H1 (cell line): ENCODE data around the gene GPR160. TPM values are rescaled to one million over a fixed set of nuclear protein-coding genes. Genes with fewer than 3 reads are reported as not detected.

ENCODE experiments used
- CTCF ChIA-PET: fragments of 300-600 bp; sonication (Branson Sonifier 250); formaldehyde crosslinking; loops from one replicate; lab custom pipeline; 2021; ENCODE audit not compliant: partially characterized antibody; lab: Charles Lee
- POLR2A ChIA-PET: fragments of 300-600 bp; sonication (Branson Sonifier 250); formaldehyde crosslinking; loops from one replicate; lab custom pipeline; 2021; ENCODE audit warnings: inconsistent platforms; ENCODE audit not compliant: partially characterized antibody; lab: Charles Lee
- DNase-seq, 2 experiments: peaks; one replicate each; pipeline versions ENCODE4 v3.0.0 to v3.0.0-alpha.2; 2010 to 2022; ENCODE audit warnings: low spot score in 2 of 2, low read depth in 1 of 2, mixed read lengths in 1 of 2
- FAIRE-seq: peaks from 2 replicates; lab custom pipeline; 2011; peaks lifted over from hg19 to GRCh38; lab: Jason Lieb, UNC
- H2AFZ ChIP-seq: 2 replicates; pipeline ENCODE4 v1.8.1; 2012; ENCODE audit warnings: low read length, inconsistent platforms
- H2AK5ac ChIP-seq: 2 replicates; pipeline ENCODE4 v1.6.1; 2013; ENCODE audit warnings: low read depth, low read length
- H2BK120ac ChIP-seq: replicated peaks from 2 replicates; pipeline ENCODE3; 2013; ENCODE audit warnings: low read depth, low read length, inconsistent platforms
- H2BK12ac ChIP-seq: 2 replicates; pipeline ENCODE4 v1.6.1; 2013; ENCODE audit warnings: low read depth, low read length
- H2BK15ac ChIP-seq: 2 replicates; pipeline ENCODE4 v1.6.1; 2013; ENCODE audit warnings: low read length
- H2BK20ac ChIP-seq: 2 replicates; pipeline ENCODE4 v1.6.1; 2013; ENCODE audit warnings: low read length
- H2BK5ac ChIP-seq: 2 replicates; pipeline ENCODE4 v1.6.1; 2013; ENCODE audit warnings: low read depth, low read length
- H3K14ac ChIP-seq: 2 replicates; pipeline ENCODE4 v1.6.1; 2013; ENCODE audit warnings: inconsistent platforms; ENCODE audit not compliant: insufficient read length
- H3K18ac ChIP-seq: 2 replicates; pipeline ENCODE4 v1.6.1; 2013; ENCODE audit warnings: low read length; ENCODE audit errors: extremely low read depth
- H3K23ac ChIP-seq: 2 replicates; pipeline ENCODE4 v1.6.1; 2013; ENCODE audit warnings: inconsistent platforms; ENCODE audit not compliant: insufficient read length
- H3K23me2 ChIP-seq: 2 replicates; pipeline ENCODE4 v1.6.1; 2013; ENCODE audit warnings: low read depth, low read length
- H3K27ac ChIP-seq: 2 replicates; pipeline ENCODE4 v1.6.1; 2011; ENCODE audit warnings: low read depth, low read length, inconsistent platforms
- H3K27me3 ChIP-seq, 4 experiments: replicated peaks in 1 of 4; 1 replicate in 1 of 4; 2 replicates in 3 of 4; pipeline versions ENCODE4 v1.6.1 to v1.8.1; 2011 to 2013; ENCODE audit warnings: low read length in 3 of 4, mild to moderate bottlenecking in 3 of 4, inconsistent platforms in 2 of 4, mixed read lengths in 2 of 4, moderate library complexity in 1 of 4; ENCODE audit not compliant: control insufficient read depth in 3 of 4, insufficient read depth in 3 of 4; ENCODE audit errors: extremely low read depth in 1 of 4
- H3K36me3 ChIP-seq, 4 experiments: 2 replicates each; pipeline versions ENCODE4 v1.6.1 to v1.8.1; 2011 to 2013; ENCODE audit warnings: mild to moderate bottlenecking in 4 of 4, low read length in 3 of 4, moderate library complexity in 2 of 4, control low read depth in 1 of 4, inconsistent platforms in 1 of 4; ENCODE audit not compliant: insufficient read depth in 4 of 4, control insufficient read depth in 2 of 4
- H3K4ac ChIP-seq: replicated peaks from 2 replicates; pipeline ENCODE3; 2013; ENCODE audit warnings: low read length, low read depth, mixed read lengths, inconsistent platforms; ENCODE audit not compliant: insufficient read length
- H3K4me1 ChIP-seq, 4 experiments: replicated peaks in 1 of 4; 1 replicate in 1 of 4; 2 replicates in 3 of 4; pipeline versions ENCODE4 v1.6.1 to v1.8.1; 2011 to 2013; ENCODE audit warnings: low read length in 3 of 4, inconsistent platforms in 2 of 4, mixed read lengths in 1 of 4; ENCODE audit not compliant: insufficient read depth in 4 of 4, control insufficient read depth in 3 of 4
- H3K4me2 ChIP-seq, 2 experiments: 2 replicates each; pipeline versions ENCODE4 v1.6.1 to v1.8.1; 2011 to 2013; ENCODE audit warnings: low read depth in 2 of 2, low read length in 2 of 2, control low read depth in 1 of 2, inconsistent platforms in 1 of 2, mild to moderate bottlenecking in 1 of 2; ENCODE audit not compliant: insufficient read depth in 1 of 2
- H3K4me3 ChIP-seq, 4 experiments: fragments of 200-600, 300-600 bp in 1 of 4; sonication (generic), shearing (Covaris generic), sonication (Bioruptor Twin) in 1 of 4; 2 replicates each; pipeline versions ENCODE4 v1.5.1 to v1.8.1; 2011 to 2016; ENCODE audit warnings: low read length in 4 of 4, low read depth in 3 of 4, control low read depth in 2 of 4, inconsistent platforms in 2 of 4, mild to moderate bottlenecking in 2 of 4, mixed read lengths in 1 of 4, moderate library complexity in 1 of 4; ENCODE audit not compliant: insufficient read depth in 2 of 4; ENCODE audit errors: extremely low read depth in 1 of 4
- H3K56ac ChIP-seq: replicated peaks from 2 replicates; pipeline ENCODE3; 2013; ENCODE audit warnings: low read depth, mild to moderate bottlenecking, mixed read lengths, low read length, inconsistent platforms; ENCODE audit not compliant: insufficient read length
- H3K79me1 ChIP-seq: 2 replicates; pipeline ENCODE4 v1.6.1; 2013; ENCODE audit warnings: low read depth, low read length, control low read depth
- H3K79me2 ChIP-seq, 2 experiments: 2 replicates each; pipeline versions ENCODE4 v1.6.1 to v1.8.1; 2012 to 2013; ENCODE audit warnings: low read length in 2 of 2, mild to moderate bottlenecking in 2 of 2, inconsistent platforms in 1 of 2; ENCODE audit not compliant: insufficient read depth in 2 of 2, control insufficient read depth in 1 of 2
- H3K9ac ChIP-seq, 4 experiments: replicated peaks in 1 of 4; 1 replicate in 1 of 4; 2 replicates in 3 of 4; pipeline versions ENCODE4 v1.6.1 to v1.8.1; 2011 to 2013; ENCODE audit warnings: low read depth in 3 of 4, low read length in 3 of 4, control low read depth in 2 of 4, mild to moderate bottlenecking in 2 of 4, moderate library complexity in 2 of 4, inconsistent platforms in 1 of 4; ENCODE audit errors: extremely low read depth in 1 of 4
- H3K9me3 ChIP-seq, 2 experiments: 2 replicates each; pipeline versions ENCODE4 v1.6.1 to v1.8.1; 2012 to 2013; ENCODE audit warnings: mild to moderate bottlenecking in 2 of 2, moderate library complexity in 2 of 2, control low read depth in 1 of 2, inconsistent platforms in 1 of 2, low read depth in 1 of 2, low read length in 1 of 2, mixed read lengths in 1 of 2; ENCODE audit not compliant: insufficient read depth in 2 of 2
- H4K20me1 ChIP-seq, 2 experiments: replicated peaks in 1 of 2; 2 replicates each; pipeline versions ENCODE3 to v1.8.1; 2011 to 2013; ENCODE audit warnings: inconsistent platforms in 2 of 2, low read length in 2 of 2, mild to moderate bottlenecking in 1 of 2; ENCODE audit not compliant: insufficient read depth in 2 of 2, control insufficient read depth in 1 of 2
- H4K5ac ChIP-seq: 2 replicates; pipeline ENCODE4 v1.6.1; 2013; ENCODE audit warnings: low read length, low read depth, mixed read lengths, inconsistent platforms; ENCODE audit not compliant: insufficient read length
- H4K8ac ChIP-seq: 2 replicates; pipeline ENCODE4 v1.8.0; 2013; ENCODE audit warnings: mild to moderate bottlenecking, moderate library complexity, low read length, inconsistent platforms; ENCODE audit not compliant: insufficient read depth; ENCODE audit errors: extremely low read depth
- H4K91ac ChIP-seq: replicated peaks from 2 replicates; pipeline ENCODE3; 2013; ENCODE audit warnings: low read length, mixed read lengths, inconsistent platforms; ENCODE audit not compliant: insufficient read length
- NRF1 ChIP-seq: IDR thresholded peaks from 2 replicates; pipeline ENCODE4 v1.6.1; 2011; ENCODE audit warnings: mild to moderate bottlenecking, low read depth, low read length, improper control_type of control experiment
- SIRT6 ChIP-seq: IDR thresholded peaks from one replicate; pipeline ENCODE4 v1.7.1; 2012; ENCODE audit warnings: low read length, inconsistent platforms
- WGBS, 2 experiments: shearing (Covaris generic) in 1 of 2; methylation state at CpG; one replicate each; pipeline versions ENCODE4 v1.1.6 to v1.1.7; 2013 to 2015; ENCODE audit warnings: low lambda C conversion rate in 2 of 2, mixed read lengths in 2 of 2, inconsistent platforms in 1 of 2, low coverage in 1 of 2, missing lambda C conversion rate in 1 of 2; ENCODE audit not compliant: insufficient replicate concordance in 2 of 2, insufficient coverage in 1 of 2, insufficient read length in 1 of 2; ENCODE audit errors: extremely low coverage in 1 of 2, missing lambda C conversion rate in 1 of 2; 5-methylcytosine and 5-hydroxymethylcytosine counted together
- polyA plus RNA-seq, 7 experiments: library from polyadenylated mRNA; depleted of rRNA in 3 of 7; stranded (reverse) in 5 of 7; unstranded in 2 of 7; fragments of >200 nt in 5 of 7; fragments of 200-250 nt in 2 of 7; gene quantifications; 1 replicate in 5 of 7; 2 replicates in 1 of 7; 4 replicates in 1 of 7; pipeline versions ENCODE4 v1.2.1 to v1.2.3, GENCODE V29; 2011 to 2013; ENCODE audit warnings: missing spikeins in 2 of 7, mixed read lengths in 2 of 7
- total RNA-seq: library from RNA; stranded (reverse); fragmentation: NEBNext Ultra II Directional; extraction: Animal tissue kit (Norgen Biotek cat#: 25700); gene quantifications from 2 replicates; pipeline ENCODE4 v1.2.1, GENCODE V29; 2021

GPR160 gene
- total and polyA plus RNA-seq, 2 of the 8 experiments (the other 6 are each of a cell fraction or from before 2014, with no cell fraction given), result 14.3 to 16.6 TPM

DNA sequence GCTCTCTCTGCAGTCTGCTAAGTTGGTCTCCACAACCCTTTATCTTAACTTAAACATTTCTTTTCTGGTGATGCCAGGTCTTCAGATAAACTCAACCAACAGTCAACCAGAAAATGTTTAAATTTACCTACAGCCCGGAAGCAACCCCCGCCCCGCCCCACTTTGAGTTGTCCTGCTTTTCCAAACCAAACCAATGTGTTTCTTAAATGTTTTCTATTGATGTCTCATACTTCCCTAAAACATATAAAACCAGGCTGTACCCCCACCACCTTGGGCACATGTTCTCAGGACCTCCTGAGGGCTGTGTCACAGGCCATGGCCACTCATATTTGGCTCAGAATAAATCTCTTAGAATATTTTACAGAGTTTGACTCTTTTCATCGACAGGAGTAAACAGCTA is 13.2 kb upstream of the GPR160 start:
- no peak overlapping the region for H3K4me2 ChIP-seq
- H2BK12ac ChIP-seq, result no peak overlapping the region
- 97% methylated on average over 4 of the region's 4 CpGs; no CpG with 5 or more reads in 1 of the 2 experiments for WGBS, 2 experiments
- H3K18ac ChIP-seq, result no peak overlapping the region
- no peak overlapping the region for H2BK120ac ChIP-seq
- no peak overlapping the region for H2AK5ac ChIP-seq
- no peak overlapping the region for H3K4me3 ChIP-seq
- H3K9ac ChIP-seq, result no peak overlapping the region
- H4K91ac ChIP-seq, result no peak overlapping the region
- no peaks in the 10 kb centered on the region for H4K20me1 ChIP-seq
- H3K36me3 ChIP-seq, result no peaks in the 10 kb centered on the region
- no peak for FAIRE-seq
- H2BK5ac ChIP-seq, result no peak overlapping the region
- no peaks in the 10 kb centered on the region for H3K23me2 ChIP-seq
- POLR2A ChIA-PET, result no interaction called here
- H3K79me1 ChIP-seq, result no peaks in the 10 kb centered on the region
- H4K8ac ChIP-seq, result no peak overlapping the region
- H3K9me3 ChIP-seq, result no peaks in the 10 kb centered on the region
- H4K5ac ChIP-seq, result no peak overlapping the region
- H3K27me3 ChIP-seq, result no peaks in the 10 kb centered on the region
- TF ChIP-seq SIRT6 (no peak), NRF1 (no peak)
- DNase-seq, result no peak
- no peak overlapping the region for H2BK15ac ChIP-seq
- no peak overlapping the region for H3K4ac ChIP-seq
- no peak overlapping the region for H3K23ac ChIP-seq
- H3K56ac ChIP-seq, result no peak overlapping the region
- H2AFZ ChIP-seq, result no peak overlapping the region
- H2BK20ac ChIP-seq, result no peak overlapping the region
- CTCF ChIA-PET, result no interaction called here
- H3K79me2 ChIP-seq, result no peaks in the 10 kb centered on the region
- H3K4me1 ChIP-seq, result no peaks in the 10 kb centered on the region
- H3K27ac ChIP-seq, result no peak overlapping the region
- H3K14ac ChIP-seq, result no peak overlapping the region
